NCI-H187 treated with DMSO at 0.1 percent for 48 hours (cell line): Measurements from ENCODE around the gene BLM.

ENCODE experiments used
- DNase-seq: peaks from one replicate; lab custom pipeline; 2025; lab: John Stamatoyannopoulos, UW

BLM gene

GRCh38 chr15:90790057-90790456 is 72.9 kb downstream of the BLM start:
- no peak for DNase-seq

- no peak for DNase-seq
Measured at GRCh38 chr15:90790561-90790960, 73.4 kb downstream of the BLM start.

- DNase-seq = no peak
Measured at GRCh38 chr15:90794538-90794937, 77.4 kb downstream of the BLM start.

- DNase-seq = no peak
Measured at GRCh38 chr15:90799639-90800170, 82.6 kb downstream of the BLM start.

GRCh38 chr15:90801803-90802202 is 84.7 kb downstream of the BLM start:
- no peak for DNase-seq

- DNase-seq = no peak
Measured at GRCh38 chr15:90807074-90807785, 90.1 kb downstream of the BLM start.

- no peak for DNase-seq
Measured at GRCh38 chr15:90807786-90808086, 90.6 kb downstream of the BLM start.

- no peak for DNase-seq
Measured at GRCh38 chr15:90808517-90809235, 91.5 kb downstream of the BLM start.

- DNase-seq = no peak
Measured at GRCh38 chr15:90809536-90809935, 92.4 kb downstream of the BLM start.

GRCh38 chr15:90810354-90810753 is 93.2 kb downstream of the BLM start:
- DNase-seq = no peak

- no peak for DNase-seq
Measured at GRCh38 chr15:90812171-90812957, 95.2 kb downstream of the BLM start.

- DNase-seq = no peak
Measured at GRCh38 chr15:90812958-90813265, 95.8 kb downstream of the BLM start.

GRCh38 chr15:90813796-90814190 is 96.6 kb downstream of the BLM start:
- DNase-seq = no peak

GRCh38 chr15:90814191-90814821 is 97.2 kb downstream of the BLM start:
- no peak for DNase-seq

GRCh38 chr15:90816401-90817116 is 99.4 kb downstream of the BLM start:
- no peak for DNase-seq

GRCh38 chr15:90817117-90818057 is 100.2 kb downstream of the BLM start:
- no peak for DNase-seq

- no peak for DNase-seq
Measured at GRCh38 chr15:90818251-90819210, 101.4 kb downstream of the BLM start.

GRCh38 chr15:90819390-90819789 is 102.2 kb downstream of the BLM start:
- DNase-seq = no peak

- DNase-seq = no peak
Measured at GRCh38 chr15:90819850-90820249, 102.7 kb downstream of the BLM start.

- DNase-seq = no peak
Measured at GRCh38 chr15:90820481-90820880, 103.3 kb downstream of the BLM start.
